BLaER1 (cell line): ENCODE results near the gene CNTFR.

ENCODE experiments used
- H3K27ac ChIP-seq: shearing (Covaris generic); formaldehyde crosslinking; 2 replicates; pipeline ENCODE4 v1.8.1; 2022
- H3K27me3 ChIP-seq: shearing (Covaris generic); formaldehyde crosslinking; 2 replicates; pipeline ENCODE4 v1.8.1; 2022
- H3K36me3 ChIP-seq: shearing (Covaris generic); formaldehyde crosslinking; 2 replicates; pipeline ENCODE4 v1.8.1; 2022
- H3K4me1 ChIP-seq: shearing (Covaris generic); formaldehyde crosslinking; 2 replicates; pipeline ENCODE4 v1.8.1; 2022
- H3K4me2 ChIP-seq: shearing (Covaris generic); formaldehyde crosslinking; 2 replicates; pipeline ENCODE4 v1.8.1; 2022
- H3K4me3 ChIP-seq: shearing (Covaris generic); formaldehyde crosslinking; 2 replicates; pipeline ENCODE4 v1.8.1; 2022
- H3K9ac ChIP-seq: shearing (Covaris generic); formaldehyde crosslinking; 2 replicates; pipeline ENCODE4 v1.8.1; 2022
- H3K9me3 ChIP-seq: shearing (Covaris generic); formaldehyde crosslinking; 2 replicates; pipeline ENCODE4 v1.8.1; 2022
- H4K20me1 ChIP-seq: shearing (Covaris generic); formaldehyde crosslinking; 2 replicates; pipeline ENCODE4 v1.8.1; 2022
- Cebpa-rat ChIP-seq: shearing (Covaris generic); IDR thresholded peaks from 2 replicates; pipeline ENCODE4 v1.8.1; 2022

The CNTFR gene

GRCh38 chr9:34563262-34563661, 26.3 kb downstream of the CNTFR start:
- H3K4me2 ChIP-seq, result no peak overlapping the region
- no peaks in the 10 kb centered on the region for H4K20me1 ChIP-seq
- no peaks in the 10 kb centered on the region for H3K36me3 ChIP-seq
- no peak for TF ChIP-seq Cebpa-rat
- H3K27ac ChIP-seq, result no peak overlapping the region
- peaks cover 29% of the 10 kb centered on the region for H3K27me3 ChIP-seq
- no peaks in the 10 kb centered on the region for H3K9me3 ChIP-seq
- no peak overlapping the region for H3K9ac ChIP-seq
- H3K4me1 ChIP-seq, result no peaks in the 10 kb centered on the region
- no peak overlapping the region for H3K4me3 ChIP-seq

GRCh38 chr9:34562135-34562745, 27.3 kb downstream of the CNTFR start:
- no peaks in the 10 kb centered on the region for H3K4me1 ChIP-seq
- no peaks in the 10 kb centered on the region; the same call in 1 of the 2 replicates for H4K20me1 ChIP-seq
- no peak overlapping the region for H3K9ac ChIP-seq
- no peak overlapping the region for H3K4me3 ChIP-seq
- H3K4me2 ChIP-seq, result no peak overlapping the region
- no peak for TF ChIP-seq Cebpa-rat
- H3K36me3 ChIP-seq, result no peaks in the 10 kb centered on the region
- H3K27me3 ChIP-seq, result peaks cover 30% of the 10 kb centered on the region
- H3K27ac ChIP-seq, result no peak overlapping the region
- H3K9me3 ChIP-seq, result no peaks in the 10 kb centered on the region

GRCh38 chr9:34560599-34561214, 28.8 kb downstream of the CNTFR start:
- Histone ChIP-seq H3K9me3 (no peaks in the 10 kb centered on the region), H3K4me1 (no peaks in the 10 kb centered on the region), H4K20me1 (no peaks in the 10 kb centered on the region; the same call in 1 of the 2 replicates), H3K4me3 (no peak overlapping the region), H3K9ac (no peak overlapping the region), H3K4me2 (no peak overlapping the region), H3K27ac (no peak overlapping the region), H3K36me3 (no peaks in the 10 kb centered on the region), H3K27me3 (peaks cover 30% of the 10 kb centered on the region)
- no peak for TF ChIP-seq Cebpa-rat

- peaks cover 30% of the 10 kb centered on the region for H3K27me3 ChIP-seq
- no peaks in the 10 kb centered on the region for H3K9me3 ChIP-seq
- TF ChIP-seq Cebpa-rat, result no peak
- no peak overlapping the region for H3K4me2 ChIP-seq
- peaks cover 5% of the 10 kb centered on the region for H3K4me1 ChIP-seq
- H3K9ac ChIP-seq, result no peak overlapping the region
- no peaks in the 10 kb centered on the region; the same call in 1 of the 2 replicates for H4K20me1 ChIP-seq
- H3K4me3 ChIP-seq, result no peak overlapping the region
- no peaks in the 10 kb centered on the region for H3K36me3 ChIP-seq
- H3K27ac ChIP-seq, result no peak overlapping the region
These were observed 29.7 kb downstream of the CNTFR start for GRCh38 chr9:34559624-34560455.

GRCh38 chr9:34558919-34559623, 30.5 kb downstream of the CNTFR start:
- H3K9ac ChIP-seq, result no peak overlapping the region
- H3K4me2 ChIP-seq, result no peak overlapping the region
- H3K4me3 ChIP-seq, result no peak overlapping the region
- no peaks in the 10 kb centered on the region; the same call in 1 of the 2 replicates for H4K20me1 ChIP-seq
- no peaks in the 10 kb centered on the region for H3K9me3 ChIP-seq
- peaks cover 30% of the 10 kb centered on the region for H3K27me3 ChIP-seq
- H3K27ac ChIP-seq, result no peak overlapping the region
- H3K4me1 ChIP-seq, result peaks cover 12% of the 10 kb centered on the region
- no peaks in the 10 kb centered on the region for H3K36me3 ChIP-seq
- TF ChIP-seq Cebpa-rat, result no peak

GRCh38 chr9:34558364-34558763, 31.2 kb downstream of the CNTFR start:
- H3K9ac ChIP-seq, result no peak overlapping the region
- peaks cover 30% of the 10 kb centered on the region for H3K27me3 ChIP-seq
- no peak overlapping the region for H3K4me2 ChIP-seq
- TF ChIP-seq Cebpa-rat, result no peak
- H4K20me1 ChIP-seq, result peaks cover 6% of the 10 kb centered on the region; the same call in 1 of the 2 replicates
- H3K9me3 ChIP-seq, result no peaks in the 10 kb centered on the region
- H3K4me3 ChIP-seq, result no peak overlapping the region
- H3K4me1 ChIP-seq, result peaks cover 19% of the 10 kb centered on the region
- H3K27ac ChIP-seq, result no peak overlapping the region
- no peaks in the 10 kb centered on the region for H3K36me3 ChIP-seq

GRCh38 chr9:34557426-34558321, 31.9 kb downstream of the CNTFR start:
- no peaks in the 10 kb centered on the region for H3K9me3 ChIP-seq
- no peaks in the 10 kb centered on the region for H3K36me3 ChIP-seq
- TF ChIP-seq Cebpa-rat, result no peak
- H3K4me2 ChIP-seq, result no peak overlapping the region
- H3K27ac ChIP-seq, result no peak overlapping the region
- H3K9ac ChIP-seq, result no peak overlapping the region
- peaks cover 30% of the 10 kb centered on the region for H3K27me3 ChIP-seq
- peaks cover 25% of the 10 kb centered on the region for H3K4me1 ChIP-seq
- H4K20me1 ChIP-seq, result peaks cover 10% of the 10 kb centered on the region; the same call in 1 of the 2 replicates
- H3K4me3 ChIP-seq, result no peak overlapping the region

GRCh38 chr9:34556949-34557348, 32.6 kb downstream of the CNTFR start:
- Histone ChIP-seq H3K27me3 (peaks cover 30% of the 10 kb centered on the region), H3K9ac (no peak overlapping the region), H3K4me2 (no peak overlapping the region), H3K4me3 (no peak overlapping the region), H3K9me3 (no peaks in the 10 kb centered on the region), H3K27ac (no peak overlapping the region), H3K4me1 (peaks cover 30% of the 10 kb centered on the region), H3K36me3 (no peaks in the 10 kb centered on the region), H4K20me1 (peaks cover 10% of the 10 kb centered on the region; the same call in 1 of the 2 replicates)
- TF ChIP-seq Cebpa-rat, result no peak
